C4-2B (cell line): Measurements from ENCODE around the gene INTS6.

Experiments
- CTCF ChIP-seq: fragments of 450-650 bp; conservative IDR thresholded peaks from 2 replicates; pipeline ENCODE4 v1.5.1; 2017; ENCODE audit warnings: mild to moderate bottlenecking
- ZFX ChIP-seq: fragments of 450-650 bp; IDR thresholded peaks from 2 replicates; pipeline ENCODE4 v1.6.1; 2017

- TF ChIP-seq CTCF: no peak
- no peak for TF ChIP-seq ZFX
These were observed 81.0 kb downstream of the INTS6 start for GRCh38 chr13:51371768-51372399.
